HUDEP-2 (cell line): ENCODE measurements around the gene CLEC1B.
A peak's percentile ranks its signal among the peaks of the same experiment; 100 is the strongest.
"Not testable (repeated sequence)": the region's sequence is repeated elsewhere in the genome, so short reads cannot be mapped to it uniquely, and the experiment has no call there.

Source experiments
- DNase-seq, 76 experiments: peaks; one replicate each; lab custom pipeline; 2025; ENCODE audit not compliant: unreplicated experiment in 76 of 76; lab: John Stamatoyannopoulos, UW

The CLEC1B gene

DNA sequence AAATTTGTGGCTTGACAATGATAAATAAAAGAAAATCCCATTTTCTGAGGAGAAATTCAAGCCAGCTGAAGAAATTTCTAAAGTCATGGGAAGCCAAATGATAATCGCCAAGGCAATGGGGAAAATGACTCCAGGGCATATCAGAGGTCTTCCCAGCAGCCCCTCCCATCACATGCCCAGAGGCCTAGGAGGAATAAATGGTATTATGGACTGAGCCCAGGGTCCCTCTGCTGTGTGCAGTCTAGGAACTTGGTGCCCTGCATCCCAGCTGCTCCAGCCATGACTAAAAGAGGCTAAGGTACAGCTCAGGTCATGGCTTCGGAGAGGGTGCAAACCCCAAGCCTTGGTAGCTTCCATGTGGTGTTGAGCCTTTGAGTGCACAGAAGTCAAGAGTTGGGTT is 23.3 kb downstream of the CLEC1B start:
- no peak for DNase-seq

DNA sequence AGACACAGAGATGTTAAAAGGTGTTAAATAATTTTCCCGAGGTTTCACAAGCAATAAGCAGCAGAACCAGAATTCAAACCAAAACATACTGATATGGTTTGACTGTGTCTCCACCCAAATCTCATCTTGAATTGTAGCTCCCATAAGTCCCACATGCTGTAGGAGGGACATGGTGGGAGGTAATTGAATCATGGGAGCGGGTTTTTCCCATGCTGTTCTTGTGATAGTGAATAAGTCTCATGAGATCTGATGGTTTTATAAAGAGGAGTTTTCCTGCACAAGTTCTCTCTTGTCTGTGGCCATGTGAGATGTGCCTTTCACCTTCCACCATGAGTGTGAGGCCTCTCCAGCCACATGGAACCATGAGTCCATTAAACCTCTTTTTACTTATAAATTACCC is 24.2 kb downstream of the CLEC1B start:
- not testable (repeated sequence) for DNase-seq

DNA sequence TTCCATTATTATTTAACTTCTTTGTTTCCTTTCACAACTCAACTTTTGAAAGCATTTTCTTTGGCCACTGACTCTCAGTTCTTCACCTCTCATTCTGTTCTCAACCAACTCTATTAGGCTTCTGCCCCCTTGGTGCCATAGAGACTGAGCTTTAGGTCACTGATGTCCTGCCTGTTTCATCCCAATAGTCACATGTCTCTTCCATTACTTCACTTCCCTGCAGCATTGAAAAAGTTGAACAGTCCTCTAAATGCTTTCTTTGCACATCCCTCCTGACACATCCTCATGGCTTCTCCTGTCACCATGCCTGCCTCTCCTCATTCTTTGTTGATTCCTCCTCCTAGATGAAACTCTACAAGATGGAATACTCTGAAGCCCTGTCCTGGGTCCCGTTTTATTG is 25.0 kb downstream of the CLEC1B start:
- no peak for DNase-seq

DNA sequence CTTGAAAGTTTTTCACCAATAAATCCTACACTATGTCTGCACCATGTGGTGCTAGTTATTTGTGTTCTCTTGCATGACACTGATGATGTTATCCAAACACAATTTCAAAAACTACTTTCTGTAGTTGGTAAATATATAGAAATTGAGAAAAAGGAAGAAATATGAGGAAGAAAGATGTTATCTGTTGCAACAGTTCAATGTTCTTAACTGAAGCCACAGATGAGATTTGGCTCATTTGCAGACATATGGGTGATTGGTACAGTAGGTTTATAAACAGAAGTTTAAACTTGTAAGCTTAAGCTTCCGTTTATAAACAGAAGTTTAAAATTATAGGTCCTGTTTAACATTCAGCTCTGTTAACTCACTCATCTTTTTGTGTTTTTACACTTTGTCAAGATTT is 27.7 kb downstream of the CLEC1B start, which contains the start of gene CLEC12A:
CLEC12A (plus strand) TSS at position 229 of the 400 bp plus-strand sequence. CDS start 188 bp downstream, outside the sequence.
- no peak for DNase-seq

DNA sequence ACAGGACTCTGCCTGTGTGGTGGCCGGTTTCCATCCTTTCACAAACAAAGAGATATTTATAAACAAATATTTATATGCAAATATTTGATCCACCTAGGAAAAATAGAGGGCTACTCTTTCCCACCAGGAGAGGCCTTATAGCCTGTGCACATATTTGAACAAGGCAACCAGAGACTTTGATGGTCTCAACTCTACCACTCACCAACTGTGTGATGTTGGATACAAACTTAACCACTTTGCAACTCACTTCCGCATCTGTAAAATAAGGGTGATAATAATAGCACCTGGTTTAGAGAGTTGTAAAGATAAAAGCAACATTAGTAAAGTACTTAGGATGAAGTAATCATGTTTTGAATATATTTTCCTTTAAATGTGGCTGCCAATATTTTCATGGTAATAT is 29.2 kb downstream of the CLEC1B start:
- DNase-seq = no peak

DNA sequence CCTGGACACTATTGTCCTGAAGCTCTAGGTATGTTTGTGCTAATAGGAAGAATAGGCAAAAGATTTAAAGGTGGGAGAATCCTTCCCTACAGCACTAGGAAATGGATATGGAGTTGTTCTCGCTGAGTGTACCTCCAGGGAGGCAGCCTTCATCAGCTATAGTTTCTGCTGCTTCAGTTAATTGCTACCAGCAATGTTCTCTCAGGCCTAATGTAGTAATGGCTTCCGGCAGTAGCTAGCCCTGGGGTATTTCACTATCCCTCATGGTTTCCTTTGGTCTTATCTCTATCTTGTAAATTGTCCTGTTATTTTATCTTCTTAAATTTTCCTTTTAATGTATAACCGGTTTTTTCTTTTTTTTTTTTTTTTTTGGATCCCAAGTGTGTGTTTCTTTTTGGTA is 37.0 kb downstream of the CLEC1B start:
- DNase-seq = no peak

DNA sequence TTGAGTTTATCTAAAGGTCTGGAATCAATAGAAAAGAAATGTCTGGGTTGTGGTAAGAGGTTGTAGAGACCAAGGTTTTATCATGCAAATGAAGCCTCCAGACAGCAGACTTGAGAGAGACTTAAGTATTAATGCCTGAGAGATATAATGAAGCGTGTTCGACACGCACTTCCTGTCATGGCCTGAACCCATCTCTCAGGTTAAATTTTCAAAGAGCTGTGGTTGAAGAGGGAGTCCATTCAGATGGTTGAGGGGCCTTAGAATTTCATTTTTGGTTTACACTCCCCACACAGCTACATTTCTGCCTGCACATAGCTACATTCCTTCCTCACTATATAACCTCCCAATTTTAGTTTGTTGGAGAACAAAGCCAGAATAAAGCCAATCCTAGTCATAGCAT is 37.8 kb downstream of the CLEC1B start:
- no peak for DNase-seq

DNA sequence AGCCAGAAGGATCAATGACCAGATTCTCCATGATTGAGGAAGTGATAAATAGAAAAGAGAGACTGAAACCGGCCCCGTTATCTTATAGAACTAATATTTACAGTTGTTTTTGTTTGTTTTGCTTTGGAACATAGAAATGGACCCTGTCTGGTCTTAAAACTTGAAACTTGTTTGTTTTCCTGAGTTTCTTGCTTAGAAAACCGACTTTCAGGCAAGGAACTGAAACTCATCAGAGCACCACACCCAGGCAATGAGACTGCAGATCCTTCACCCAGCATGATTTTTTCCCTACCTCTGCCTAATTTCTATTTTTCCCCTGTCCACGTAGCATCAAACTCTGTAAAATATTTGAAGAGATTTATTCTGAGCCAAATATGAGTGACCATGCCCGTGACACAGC is 38.3 kb downstream of the CLEC1B start:
- DNase-seq = no peak

DNA sequence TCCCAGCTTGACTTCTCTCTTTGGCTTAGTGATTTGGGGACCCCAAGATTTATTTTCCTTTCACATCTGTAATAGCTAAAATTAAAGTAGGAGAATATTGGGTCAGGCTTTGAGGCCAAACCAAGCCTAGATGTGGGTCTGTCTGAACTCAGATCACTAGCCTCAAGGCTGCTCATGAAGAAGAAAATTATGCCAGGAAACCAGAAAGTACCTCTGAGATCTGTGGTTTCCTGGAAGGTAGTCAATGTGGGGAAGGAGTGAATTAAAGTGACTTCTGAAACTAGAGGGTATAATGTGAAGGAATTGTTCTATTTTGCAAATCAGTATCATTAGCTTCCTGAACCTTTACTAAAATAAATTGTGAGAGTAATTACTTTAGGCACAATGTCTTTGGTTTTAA is 41.1 kb downstream of the CLEC1B start:
- no peak for DNase-seq

DNA sequence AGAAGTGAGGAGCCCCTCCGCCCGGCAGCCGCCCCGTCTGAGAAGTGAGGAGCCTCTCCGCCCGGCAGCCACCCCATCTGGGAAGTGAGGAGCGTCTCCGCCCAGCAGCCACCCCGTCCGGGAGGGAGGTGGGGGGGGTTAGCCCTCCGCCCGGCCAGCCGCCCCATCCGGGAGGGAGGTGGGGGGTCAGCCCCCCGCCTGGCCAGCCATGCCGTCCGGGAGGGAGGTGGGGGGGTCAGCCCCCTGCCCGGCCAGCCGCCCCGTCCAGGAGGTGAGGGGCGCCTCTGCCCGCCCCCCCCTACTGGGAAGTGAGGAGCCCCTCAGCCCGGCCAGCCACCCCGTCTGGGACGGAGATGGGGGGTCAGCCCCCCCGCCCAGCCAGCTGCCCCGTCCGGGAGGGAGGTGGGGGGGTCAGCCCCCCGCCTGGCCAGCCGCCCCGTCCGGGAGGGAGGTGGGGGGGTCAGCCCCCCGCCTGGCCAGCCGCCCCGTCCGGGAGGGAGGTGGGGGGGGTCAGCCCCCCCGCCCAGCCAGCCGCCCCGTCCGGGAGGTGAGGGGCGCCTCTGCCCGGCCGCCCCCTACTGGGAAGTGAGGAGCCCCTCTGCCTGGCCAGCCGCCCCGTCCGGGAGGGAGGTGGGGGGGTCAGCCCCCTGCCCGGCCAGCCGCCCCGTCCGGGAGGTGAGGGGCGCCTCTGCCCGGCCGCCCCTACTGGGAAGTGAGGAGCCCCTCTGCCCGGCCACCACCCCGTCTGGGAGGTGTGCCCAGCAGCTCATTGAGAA is 45.8 kb downstream of the CLEC1B start:
- not testable (repeated sequence) for DNase-seq

DNA sequence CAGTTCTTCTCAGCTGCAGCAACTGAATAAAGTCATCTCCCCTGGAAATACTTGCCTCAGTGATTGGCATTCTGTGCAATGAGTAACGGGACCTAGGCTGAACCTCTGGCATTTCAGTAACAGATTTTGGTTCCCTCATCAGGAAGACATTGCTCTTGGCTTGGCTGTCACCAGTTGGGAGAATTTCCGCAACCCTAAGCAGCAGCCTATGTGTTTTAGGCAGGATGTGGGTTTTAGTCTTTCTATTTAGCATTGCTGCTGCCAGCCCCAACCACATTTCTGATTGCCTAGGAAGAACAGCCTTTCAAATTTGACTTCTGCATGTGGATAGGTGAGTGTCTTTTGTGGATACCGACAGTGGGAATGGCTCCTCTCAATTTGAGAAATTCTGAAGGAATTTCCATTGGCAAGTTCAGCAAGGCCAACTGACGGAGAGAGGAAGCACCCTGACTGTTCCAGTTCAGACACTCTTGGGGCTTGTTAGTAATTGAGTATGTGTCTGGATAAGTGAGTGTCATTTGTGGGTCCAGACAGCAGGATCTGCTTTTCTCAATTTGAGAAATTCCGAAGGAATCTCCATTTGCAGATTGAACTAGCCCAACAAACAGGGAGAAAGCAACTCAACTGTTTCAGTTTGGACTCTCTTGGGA is 47.8 kb downstream of the CLEC1B start:
- no peak for DNase-seq

DNA sequence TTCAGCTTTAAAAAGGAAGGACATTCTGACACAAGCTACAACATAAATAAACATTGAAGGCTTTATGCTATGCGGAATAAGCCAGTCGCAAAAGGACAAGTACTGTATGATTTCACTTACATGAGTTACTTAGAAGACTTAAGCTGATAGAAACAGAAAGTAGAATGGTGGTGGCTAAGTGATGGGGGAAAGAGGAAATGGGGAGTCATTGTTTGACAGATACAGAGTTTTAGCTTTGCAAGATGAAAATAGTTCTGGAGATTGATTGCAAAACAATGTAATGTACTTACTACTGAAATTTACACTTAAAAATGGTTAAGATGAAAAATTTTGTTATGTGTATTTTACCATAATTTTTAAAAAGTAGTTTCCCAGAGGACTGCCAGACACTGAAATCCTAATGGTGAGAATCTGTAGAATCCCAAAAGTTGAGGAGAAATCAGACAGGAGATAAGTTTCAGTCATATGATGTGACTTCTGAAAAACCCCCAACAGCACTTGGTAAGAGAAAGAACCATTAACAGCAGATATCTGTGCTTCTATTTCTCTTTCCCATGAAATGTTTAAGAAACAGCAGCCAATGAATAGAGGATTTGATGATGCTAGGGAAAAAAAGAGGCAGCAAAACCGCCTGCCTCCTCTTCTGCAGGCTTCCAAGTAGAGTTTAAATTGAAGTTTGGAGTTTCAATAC is 50.2 kb downstream of the CLEC1B start:
- DNase-seq = no peak

DNA sequence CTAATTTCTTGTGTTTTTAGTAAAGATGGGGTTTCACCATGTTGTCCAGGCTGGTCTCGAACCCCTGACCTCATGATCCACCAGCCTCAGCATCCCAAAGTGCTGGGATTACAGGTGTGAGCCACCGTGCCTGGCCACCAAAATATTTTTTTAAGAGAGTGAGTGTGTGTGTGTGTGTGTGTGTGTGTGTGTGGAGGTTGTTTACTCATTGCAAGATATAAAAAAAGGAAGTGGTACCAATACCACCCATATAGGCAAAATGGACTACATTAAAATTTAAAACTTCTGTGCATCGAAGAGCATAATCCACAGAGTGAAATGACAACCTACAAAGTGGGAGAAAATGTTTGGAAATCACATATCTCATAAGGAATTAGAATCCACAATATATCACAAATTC is 51.2 kb downstream of the CLEC1B start:
- DNase-seq = no peak

DNA sequence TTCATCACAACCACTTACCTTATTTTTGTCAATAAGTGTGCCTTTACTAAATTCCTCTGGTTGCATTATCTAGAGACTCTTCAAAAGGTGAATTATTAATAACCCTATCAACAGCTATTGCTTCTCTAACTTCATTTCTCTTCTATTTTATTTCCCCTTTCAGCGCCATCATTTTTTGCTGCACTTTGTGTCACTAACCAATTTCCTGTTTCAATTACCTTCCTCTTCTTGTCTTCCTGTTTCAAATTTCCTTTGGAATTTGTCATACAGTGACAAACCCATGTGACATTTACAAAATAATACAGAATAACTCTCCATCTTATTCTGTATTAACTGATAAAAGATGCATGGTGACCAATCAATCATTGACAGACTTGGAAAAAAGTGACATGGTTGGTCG is 54.5 kb downstream of the CLEC1B start:
- DNase-seq = no peak

DNA sequence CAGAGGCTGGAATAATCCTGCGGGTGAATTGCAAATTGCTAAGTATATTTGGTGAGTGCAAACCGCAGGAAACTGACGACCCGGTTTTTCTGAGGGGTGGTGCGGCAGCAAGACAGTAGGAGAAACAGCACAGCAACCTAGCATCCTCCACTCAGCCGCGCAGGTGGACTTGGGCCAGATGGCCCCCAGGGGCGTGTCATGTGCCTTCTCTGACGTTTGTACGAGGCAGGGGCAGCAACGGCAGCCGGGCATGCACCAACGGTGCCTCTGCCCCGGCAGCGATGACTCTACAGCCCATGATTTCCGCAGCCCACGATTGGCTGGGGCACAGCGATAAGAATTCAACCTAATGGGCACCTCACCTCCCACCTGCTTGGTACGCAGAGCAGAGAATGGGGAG is 55.7 kb downstream of the CLEC1B start:
- peak in 2 of 76 experiments; percentile 1 to 2 for DNase-seq
